Osteoblast (primary cell): ENCODE results near the gene LTB. TPM values are rescaled to one million over a fixed set of nuclear protein-coding genes. Genes with fewer than 3 reads are reported as not detected.

Source experiments
- DNase-seq: peaks from one replicate; pipeline ENCODE4 v3.0.0; 2011; ENCODE audit warnings: low spot score, mixed read lengths; ENCODE audit not compliant: insufficient read length; ENCODE audit errors: missing footprints
- H2AFZ ChIP-seq: 2 replicates; pipeline ENCODE4 v1.6.0; 2011; ENCODE audit warnings: mild to moderate bottlenecking, low read length
- H3K27ac ChIP-seq: 2 replicates; pipeline ENCODE4 v1.5.1; 2011; ENCODE audit warnings: mild to moderate bottlenecking, low read depth, low read length, moderate library complexity
- H3K27me3 ChIP-seq: 2 replicates; pipeline ENCODE4 v1.6.0; 2012; ENCODE audit warnings: mild to moderate bottlenecking, control low read depth, inconsistent platforms, low read length, moderate library complexity; ENCODE audit not compliant: insufficient read depth
- H3K36me3 ChIP-seq: 2 replicates; pipeline ENCODE4 v1.5.1; 2011; ENCODE audit warnings: mild to moderate bottlenecking, low read length, control low read depth, moderate library complexity; ENCODE audit not compliant: insufficient read depth
- H3K4me1 ChIP-seq: 2 replicates; pipeline ENCODE4 v1.5.1; 2011; ENCODE audit warnings: mild to moderate bottlenecking, low read length, control low read depth, moderate library complexity; ENCODE audit not compliant: insufficient read depth
- H3K4me2 ChIP-seq: 2 replicates; pipeline ENCODE4 v1.6.0; 2011; ENCODE audit warnings: mild to moderate bottlenecking, low read length; ENCODE audit not compliant: insufficient read depth
- H3K4me3 ChIP-seq: fragments of 200-600 bp; sonication (generic); 3 replicates; pipeline ENCODE4 v1.5.1; 2012; ENCODE audit warnings: mild to moderate bottlenecking, low read length, inconsistent platforms; ENCODE audit not compliant: insufficient read depth
- H3K79me2 ChIP-seq: 2 replicates; pipeline ENCODE4 v1.6.0; 2012; ENCODE audit warnings: mild to moderate bottlenecking, low read length, control low read depth, inconsistent platforms; ENCODE audit not compliant: insufficient read depth
- H3K9me3 ChIP-seq: 2 replicates; pipeline ENCODE4 v1.5.1; 2011; ENCODE audit warnings: low read depth, low read length, control low read depth
- H4K20me1 ChIP-seq: 2 replicates; pipeline ENCODE4 v1.6.0; 2012; ENCODE audit warnings: mild to moderate bottlenecking, low read length, control low read depth; ENCODE audit not compliant: insufficient read depth
- CTCF ChIP-seq: IDR thresholded peaks from 2 replicates; pipeline ENCODE4 v1.5.1; 2011; ENCODE audit warnings: mild to moderate bottlenecking, low read depth, low read length, moderate library complexity; ENCODE audit errors: extremely low read depth
- total RNA-seq: library from RNA; depleted of rRNA; stranded (reverse); fragments of >200 nt; gene quantifications from 2 replicates; pipeline ENCODE4 v1.2.3, GENCODE V29; 2012

Gene LTB
- total RNA-seq, 1 donor, result not detected

DNA sequence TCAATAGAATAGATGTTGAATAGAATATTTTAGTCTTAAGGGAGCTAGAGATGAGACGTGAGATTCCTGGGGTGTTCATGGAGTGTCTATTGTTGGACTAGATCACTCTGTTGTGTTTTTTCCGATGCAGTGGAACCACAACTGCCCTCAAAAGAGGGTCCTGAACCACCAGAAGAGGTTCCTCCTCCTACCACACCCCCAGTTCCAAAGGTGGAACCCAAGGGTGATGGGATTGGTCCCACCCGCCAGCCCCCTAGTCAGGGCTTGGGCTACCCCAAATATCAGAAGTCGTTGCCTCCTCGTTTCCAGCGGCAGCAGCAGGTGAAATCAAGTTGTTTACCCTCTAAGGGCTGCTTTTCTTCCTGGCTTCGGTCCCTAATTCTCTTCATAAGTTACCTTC, 46.8 kb upstream of the LTB start:
- H3K4me2 ChIP-seq, result no peak overlapping the region
- no peaks in the 10 kb centered on the region for H3K4me1 ChIP-seq
- no peak overlapping the region for H3K27ac ChIP-seq
- no peak for TF ChIP-seq CTCF
- peaks cover 97% of the 10 kb centered on the region for H3K36me3 ChIP-seq
- H3K9me3 ChIP-seq, result no peaks in the 10 kb centered on the region
- H3K4me3 ChIP-seq, result no peak overlapping the region
- H2AFZ ChIP-seq, result no peak overlapping the region
- peaks cover 75% of the 10 kb centered on the region for H3K79me2 ChIP-seq
- H4K20me1 ChIP-seq, result peaks cover 42% of the 10 kb centered on the region
- no peaks in the 10 kb centered on the region for H3K27me3 ChIP-seq
- DNase-seq, result no peak

DNA sequence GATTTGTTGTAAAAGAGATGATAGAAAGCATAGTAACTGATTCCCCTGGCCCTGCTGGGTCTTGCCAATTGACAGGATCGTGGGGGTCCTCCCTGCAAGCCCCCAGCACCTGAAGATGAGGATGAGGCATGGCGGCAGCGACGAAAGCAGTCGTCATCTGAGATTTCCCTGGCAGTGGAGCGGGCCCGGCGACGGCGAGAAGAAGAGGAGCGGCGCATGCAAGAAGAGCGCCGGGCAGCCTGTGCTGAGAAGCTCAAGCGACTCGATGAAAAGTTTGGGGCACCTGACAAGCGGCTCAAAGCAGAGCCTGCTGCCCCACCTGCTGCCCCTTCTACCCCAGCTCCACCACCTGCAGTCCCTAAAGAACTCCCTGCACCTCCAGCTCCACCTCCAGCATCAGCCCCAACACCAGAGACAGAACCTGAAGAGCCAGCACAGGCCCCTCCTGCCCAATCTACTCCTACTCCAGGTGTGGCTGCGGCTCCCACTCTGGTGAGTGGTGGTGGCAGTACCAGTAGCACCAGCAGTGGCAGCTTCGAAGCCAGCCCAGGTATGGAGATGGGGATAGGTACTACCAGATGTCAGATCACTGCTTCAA, 45.6 kb upstream of the LTB start:
- H3K9me3 ChIP-seq, result no peaks in the 10 kb centered on the region
- TF ChIP-seq CTCF, result no peak
- H4K20me1 ChIP-seq, result peaks cover 52% of the 10 kb centered on the region
- DNase-seq, result peak; percentile 26
- peaks cover 84% of the 10 kb centered on the region for H3K79me2 ChIP-seq
- peaks cover 97% of the 10 kb centered on the region for H3K36me3 ChIP-seq
- no peak overlapping the region for H3K4me2 ChIP-seq
- H3K4me3 ChIP-seq, result no peak overlapping the region
- H3K4me1 ChIP-seq, result peaks cover 2% of the 10 kb centered on the region
- no peak overlapping the region for H3K27ac ChIP-seq
- no peak overlapping the region for H2AFZ ChIP-seq
- no peaks in the 10 kb centered on the region for H3K27me3 ChIP-seq

GRCh38 chr6:31626952-31627351, 44.7 kb upstream of the LTB start:
- no peak overlapping the region for H2AFZ ChIP-seq
- no peak overlapping the region for H3K27ac ChIP-seq
- H3K4me1 ChIP-seq, result peaks cover 10% of the 10 kb centered on the region
- H3K79me2 ChIP-seq, result peaks cover 84% of the 10 kb centered on the region
- TF ChIP-seq CTCF, result no peak
- H3K36me3 ChIP-seq, result peaks cover 95% of the 10 kb centered on the region
- DNase-seq, result peak; percentile 43
- H3K9me3 ChIP-seq, result no peaks in the 10 kb centered on the region
- no peak overlapping the region for H3K4me2 ChIP-seq
- H3K4me3 ChIP-seq, result no peak overlapping the region
- peaks cover 55% of the 10 kb centered on the region for H4K20me1 ChIP-seq
- H3K27me3 ChIP-seq, result no peaks in the 10 kb centered on the region

DNA sequence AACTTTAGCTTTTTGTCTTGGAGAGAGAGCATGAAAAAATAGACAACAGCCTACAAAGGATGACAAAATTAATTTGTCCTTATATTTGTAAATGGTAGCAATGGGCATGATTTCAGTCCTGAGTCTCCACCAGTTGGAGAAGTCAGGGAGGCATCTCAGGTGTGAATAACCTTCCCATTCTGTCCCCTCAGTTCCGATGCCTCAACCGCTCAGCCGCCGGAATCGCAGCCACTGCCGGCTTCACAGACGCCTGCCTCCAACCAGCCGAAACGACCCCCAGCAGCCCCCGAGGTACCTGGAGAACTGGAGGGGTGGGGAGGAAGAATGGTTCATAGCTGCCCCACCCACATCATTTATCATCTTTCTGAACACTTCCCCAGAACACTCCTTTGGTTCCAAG, 41.8 kb upstream of the LTB start:
- peaks cover 18% of the 10 kb centered on the region for H3K4me1 ChIP-seq
- H3K36me3 ChIP-seq, result peaks cover 68% of the 10 kb centered on the region

More for the DNA sequence above, 41.8 kb upstream of the LTB start:
- H3K9me3 ChIP-seq, result no peaks in the 10 kb centered on the region
- H4K20me1 ChIP-seq, result peaks cover 56% of the 10 kb centered on the region
- H3K4me2 ChIP-seq, result no peak overlapping the region
- peak; percentile 67 for DNase-seq
- H3K79me2 ChIP-seq, result peaks cover 81% of the 10 kb centered on the region
- H3K27ac ChIP-seq, result no peak overlapping the region
- TF ChIP-seq CTCF, result no peak
- H3K4me3 ChIP-seq, result no peak overlapping the region
- no peaks in the 10 kb centered on the region for H3K27me3 ChIP-seq
- H2AFZ ChIP-seq, result no peak overlapping the region
